GM18909 (cell line): ENCODE data around the gene BZW2.

ENCODE experiments used
- ATAC-seq: cut with Tn5 transposase; IDR thresholded peaks from one replicate; pipeline ENCODE4 v1.9.1; 2021; ENCODE audit warnings: mild to moderate bottlenecking; ENCODE audit not compliant: unreplicated experiment, poor library complexity

Gene BZW2

GRCh38 chr7:16710651-16711050, 64.7 kb downstream of the BZW2 start:
- no peak for ATAC-seq

GRCh38 chr7:16711730-16712129, 65.7 kb downstream of the BZW2 start:
- ATAC-seq, result no peak

- ATAC-seq, result no peak
Observed at GRCh38 chr7:16712916-16713315, 66.9 kb downstream of the BZW2 start.

DNA sequence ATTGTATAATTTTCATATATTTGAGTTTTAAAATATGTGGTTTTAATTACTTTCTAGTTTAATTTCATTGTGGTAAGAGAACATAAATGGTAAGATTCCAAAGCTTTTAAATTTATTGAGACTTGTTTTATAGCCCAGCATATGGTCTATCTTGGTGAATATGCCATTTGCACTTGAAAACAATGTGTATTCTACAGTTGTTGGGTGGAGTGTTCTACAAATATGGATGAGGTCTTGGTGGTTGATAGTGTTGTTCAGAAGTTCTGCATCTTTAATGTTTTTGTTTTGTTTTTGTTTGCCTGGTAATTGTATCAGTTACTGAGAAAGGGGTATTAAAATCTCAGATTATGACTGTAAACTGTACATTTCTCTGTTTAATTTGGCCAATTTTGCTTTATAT, 69.9 kb downstream of the BZW2 start:
- ATAC-seq, result no peak

- ATAC-seq, result no peak
Observed at GRCh38 chr7:16718111-16718656, 72.2 kb downstream of the BZW2 start.

GRCh38 chr7:16719699-16720098, 73.7 kb downstream of the BZW2 start:
- no peak for ATAC-seq

DNA sequence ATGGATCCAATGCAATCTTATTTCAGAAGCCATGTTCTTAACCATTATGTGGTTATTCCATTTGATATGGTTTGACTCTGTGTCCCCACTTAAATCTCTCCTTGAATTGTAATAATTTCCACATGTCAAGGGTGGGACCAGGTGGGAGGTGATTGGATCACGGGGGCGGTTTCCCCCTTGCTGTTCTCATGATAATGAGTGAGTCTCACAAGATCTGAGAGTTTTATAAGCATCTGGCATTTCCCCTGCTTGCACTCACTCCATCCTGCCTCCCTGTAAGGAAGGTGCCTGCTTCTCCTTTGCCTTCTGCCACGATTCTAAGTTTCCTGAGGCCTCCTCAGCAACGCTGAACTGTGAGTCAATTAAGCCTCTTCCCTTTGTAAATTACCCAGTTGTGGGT, 75.6 kb downstream of the BZW2 start:
- ATAC-seq, result no peak

DNA sequence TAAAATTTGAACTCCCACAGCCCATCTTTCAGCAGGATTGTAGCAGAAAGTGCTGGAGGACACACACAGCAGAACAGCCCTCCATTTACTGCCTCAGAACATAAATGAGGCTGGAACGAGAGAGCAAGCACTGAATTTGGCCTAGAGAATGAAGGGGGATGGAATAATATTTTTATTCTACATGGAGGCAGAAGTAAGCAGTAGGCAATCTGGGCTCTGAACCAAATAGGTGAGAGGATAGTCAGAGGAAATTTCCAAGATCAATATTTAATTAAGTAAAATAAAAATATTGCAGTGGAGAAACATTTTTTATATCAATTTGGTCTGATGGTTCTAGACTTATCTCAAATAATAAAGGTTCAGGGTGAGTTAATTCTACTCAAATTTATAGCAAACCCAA, 78.4 kb downstream of the BZW2 start:
- ATAC-seq, result no peak

- ATAC-seq, result no peak
Observed at GRCh38 chr7:16726189-16726588, 80.2 kb downstream of the BZW2 start.

DNA sequence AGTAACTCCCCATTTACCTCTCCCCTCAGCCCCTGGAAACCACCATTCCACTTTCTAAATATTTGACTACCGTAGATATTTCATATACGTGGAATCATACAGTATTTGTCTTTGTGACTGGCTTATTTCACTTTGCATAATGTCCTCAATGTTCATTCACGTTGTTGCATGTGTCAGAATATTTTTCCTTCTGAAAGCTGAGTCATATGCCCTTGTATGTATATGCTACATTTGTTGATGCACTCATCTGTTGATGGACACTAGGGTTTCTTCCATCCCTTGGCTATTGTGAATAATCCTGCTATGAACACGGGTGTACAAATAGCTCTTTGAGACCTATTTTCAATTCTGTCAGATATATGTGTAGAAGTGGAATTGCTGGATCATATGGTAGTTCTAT, 81.8 kb downstream of the BZW2 start:
- ATAC-seq, result no peak

DNA sequence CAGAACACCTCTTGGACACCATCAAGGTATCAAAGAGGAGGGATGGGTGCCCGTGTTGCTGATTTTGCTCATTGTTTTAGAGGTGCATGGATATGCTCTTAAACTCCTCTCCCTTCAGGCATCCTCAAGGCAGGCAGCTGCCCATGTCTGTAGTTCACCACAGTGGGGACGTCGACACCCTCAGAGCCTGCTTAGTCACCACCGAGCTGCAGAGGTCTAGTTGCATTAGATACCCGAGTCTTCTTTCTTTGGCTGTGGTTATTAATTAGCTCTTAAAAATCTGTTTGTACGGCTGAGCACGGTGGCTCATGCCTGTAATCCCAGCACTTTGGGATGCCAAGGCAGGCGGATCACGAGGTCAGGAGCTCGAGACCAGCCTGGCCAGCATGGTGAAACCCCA, 82.8 kb downstream of the BZW2 start:
- no peak for ATAC-seq

DNA sequence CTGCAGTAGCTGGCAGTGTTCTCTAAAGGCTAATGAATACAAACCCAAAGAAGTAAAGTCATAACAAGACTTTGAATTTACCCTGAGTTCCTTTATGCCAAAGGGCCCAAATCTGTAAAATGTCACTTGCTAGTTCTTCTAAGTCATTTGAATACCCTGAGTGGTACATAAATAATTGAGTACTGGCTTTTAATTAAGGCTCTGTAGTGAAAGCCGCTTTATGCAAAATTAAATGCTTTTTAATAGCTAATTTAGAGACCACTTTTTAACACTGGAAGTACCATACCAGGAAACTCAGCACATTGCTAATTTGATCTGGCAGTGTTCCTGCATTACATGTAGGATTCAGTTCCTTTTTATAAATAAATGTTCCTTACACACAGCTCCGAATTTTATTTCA, 83.6 kb downstream of the BZW2 start:
- no peak for ATAC-seq

GRCh38 chr7:16730937-16731336, 85.0 kb downstream of the BZW2 start:
- no peak for ATAC-seq

DNA sequence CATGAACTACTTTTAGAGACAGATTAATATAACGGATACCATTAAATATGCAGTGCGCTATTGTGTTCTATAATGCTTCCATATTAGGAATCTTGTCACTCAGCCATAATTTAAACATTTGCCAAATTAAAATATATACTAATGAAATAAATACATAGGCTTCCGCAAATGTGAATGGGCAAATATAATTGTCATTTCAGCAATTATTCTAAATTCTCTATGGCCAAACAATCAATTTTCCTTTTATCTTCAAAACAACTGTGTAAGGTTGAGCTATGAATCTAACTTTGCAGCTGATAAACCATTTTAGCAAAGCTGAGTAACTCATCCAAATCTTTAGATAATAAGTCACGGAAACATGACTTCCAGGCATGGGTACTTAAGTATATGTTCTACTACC, 86.8 kb downstream of the BZW2 start:
- no peak for ATAC-seq

DNA sequence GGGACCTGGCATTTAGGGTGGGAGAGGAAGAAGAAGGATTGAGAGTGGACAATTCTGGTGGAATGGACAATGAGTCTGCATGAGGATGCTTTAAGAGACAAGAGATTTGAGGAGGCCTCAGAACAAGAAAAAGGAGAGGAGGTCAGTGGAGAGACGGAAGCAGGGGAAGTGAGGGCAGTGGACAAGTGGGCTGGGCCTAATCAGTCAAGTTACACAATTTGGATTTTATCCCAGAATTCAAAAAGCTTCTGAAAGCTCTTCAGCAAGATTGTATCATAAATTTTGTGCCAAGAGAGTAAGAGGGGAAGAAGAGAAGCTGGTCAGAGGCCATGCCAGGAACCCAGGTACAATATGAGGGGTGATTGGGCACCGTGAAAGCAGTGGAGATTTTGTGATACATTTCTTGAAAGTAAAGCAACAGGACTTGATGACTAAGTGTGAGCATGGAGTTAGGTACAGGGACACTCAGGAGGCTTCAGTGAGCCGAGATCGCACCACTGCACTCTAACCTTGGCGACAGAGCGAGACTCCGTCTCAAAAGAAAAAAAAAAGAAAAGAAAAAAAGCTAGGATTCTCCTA, 88.3 kb downstream of the BZW2 start:
- no peak for ATAC-seq

DNA sequence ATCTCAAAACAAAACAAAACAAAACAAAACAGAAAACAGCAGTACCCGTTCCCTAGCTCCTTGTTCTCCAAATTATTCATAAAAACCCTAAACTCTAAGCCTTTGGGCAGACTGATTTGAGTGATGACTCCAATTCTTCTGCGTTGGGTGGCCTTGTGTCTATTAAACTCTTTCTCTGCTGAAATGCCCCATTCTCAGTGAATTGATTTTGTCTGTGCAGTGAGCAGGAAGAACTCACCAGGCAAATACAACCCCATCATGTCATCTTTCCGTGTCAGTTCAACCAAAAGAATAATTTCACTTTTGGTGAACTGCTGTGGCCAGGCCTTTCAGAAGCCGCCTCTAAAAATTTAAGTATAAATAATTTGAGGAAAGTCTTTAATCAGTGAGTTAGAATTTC, 89.0 kb downstream of the BZW2 start:
- no peak for ATAC-seq

DNA sequence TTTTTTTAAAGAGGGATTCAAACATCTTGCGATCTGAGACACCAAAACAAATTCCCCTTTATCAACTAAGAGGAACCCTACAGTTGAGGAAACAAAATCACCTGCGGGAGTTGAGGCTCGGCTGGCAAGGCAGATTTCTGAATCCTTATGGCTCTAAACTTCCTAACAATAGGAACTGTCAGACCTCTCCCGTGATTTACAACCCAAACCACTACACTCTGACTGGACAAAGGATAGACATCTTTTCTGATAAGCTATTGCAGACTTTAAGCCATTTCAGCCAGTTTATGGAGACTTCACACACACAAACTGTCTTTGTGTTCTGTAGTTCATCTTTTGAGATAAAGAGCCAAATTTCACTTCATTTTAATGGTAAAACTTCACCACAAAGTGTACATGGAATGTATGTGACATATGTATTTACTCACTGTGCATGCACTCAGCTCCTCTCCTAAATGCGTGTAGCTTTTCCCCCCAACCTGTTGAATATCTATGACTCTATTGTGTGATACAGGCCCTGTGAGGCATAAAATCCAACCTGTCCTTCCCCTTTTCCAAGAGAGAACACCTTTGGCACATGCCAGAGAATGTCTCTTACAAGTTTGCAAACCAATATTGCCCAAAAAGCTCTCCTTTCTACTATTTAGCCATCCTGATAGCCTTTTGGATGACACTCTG, 92.2 kb downstream of the BZW2 start:
- no peak for ATAC-seq

DNA sequence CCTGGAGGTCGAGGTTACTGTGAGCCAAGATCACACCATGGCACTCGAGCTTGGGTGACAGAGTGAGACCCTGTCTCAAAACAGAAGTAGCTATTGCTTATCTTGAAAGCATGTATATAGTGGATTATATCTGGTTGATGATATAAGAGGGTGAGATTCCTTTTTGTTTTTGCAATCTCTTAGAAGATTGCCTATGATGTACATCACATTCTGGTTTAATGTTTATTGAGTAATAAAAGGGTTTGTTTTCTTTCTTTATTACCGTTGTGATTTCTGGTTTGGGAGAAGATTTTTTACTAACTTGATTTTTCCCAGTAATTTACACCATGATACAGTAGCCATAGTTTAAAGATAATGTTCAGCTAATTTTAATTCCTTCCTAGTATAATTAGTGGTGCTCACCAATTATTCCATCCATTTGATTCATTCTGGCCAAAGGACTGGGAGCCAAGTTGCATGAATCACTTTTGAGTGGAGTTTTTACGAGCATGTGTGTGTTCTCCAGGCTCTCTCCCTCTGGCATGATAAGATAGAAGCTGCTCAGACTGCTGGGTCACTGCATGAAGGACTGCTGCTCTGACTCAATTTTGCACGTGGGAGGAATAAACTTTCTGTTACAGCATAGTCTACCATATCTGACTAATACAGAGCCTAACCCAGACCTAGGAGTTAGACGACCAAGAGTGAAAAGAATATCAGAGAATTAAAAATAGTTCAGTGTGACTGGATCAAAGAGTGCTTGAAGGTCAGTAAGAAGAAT, 94.1 kb downstream of the BZW2 start:
- ATAC-seq, result no peak

GRCh38 chr7:16740623-16740953, 94.6 kb downstream of the BZW2 start:
- ATAC-seq, result no peak

GRCh38 chr7:16740996-16741395, 95.0 kb downstream of the BZW2 start:
- ATAC-seq, result no peak

GRCh38 chr7:16741676-16742075, 95.7 kb downstream of the BZW2 start:
- ATAC-seq, result no peak

GRCh38 chr7:16742547-16742946, 96.6 kb downstream of the BZW2 start:
- no peak for ATAC-seq
